K562 (cell line): ENCODE measurements around the gene GMEB1. TPM values are rescaled to one million over a fixed set of nuclear protein-coding genes. Genes with fewer than 3 reads are reported as not detected.
A peak's percentile ranks its signal among the peaks of the same experiment; 100 is the strongest.

Experiments
- ARNT ChIP-seq, 2 experiments: fragments of 450-650 bp; IDR thresholded peaks; 2 replicates each; pipeline ENCODE4 v1.6.1; 2016; ENCODE audit warnings: mild to moderate bottlenecking in 1 of 2
- ATF3 ChIP-seq, 2 experiments: fragments of 450-650 bp in 1 of 2; sonication (generic) in 1 of 2; formaldehyde crosslinking in 1 of 2; IDR thresholded peaks in 1 of 2; conservative IDR thresholded peaks in 1 of 2; 2 replicates each; pipeline versions ENCODE4 v1.6.1 to v1.8.1; 2016 to 2023; ENCODE audit warnings: mild to moderate bottlenecking in 2 of 2, moderate library complexity in 2 of 2, inconsistent platforms in 1 of 2, missing genetic modification reagents in 1 of 2
- E2F4 ChIP-seq: sonication (generic); formaldehyde crosslinking; IDR thresholded peaks from 2 replicates; pipeline ENCODE4 v1.8.0; 2022; ENCODE audit warnings: mild to moderate bottlenecking, low read depth, missing genetic modification reagents
- L3MBTL2 ChIP-seq: fragments of 450-650 bp; IDR thresholded peaks from 2 replicates; pipeline ENCODE4 v1.6.1; 2016; ENCODE audit warnings: mild to moderate bottlenecking, moderate library complexity
- NONO ChIP-seq, 2 experiments: fragments of 200-400 bp in 1 of 2; fragments of 450-650 bp in 1 of 2; formaldehyde crosslinking in 1 of 2; IDR thresholded peaks; 2 replicates each; pipeline ENCODE4 v1.6.1; 2017; ENCODE audit warnings: low read depth in 2 of 2, mild to moderate bottlenecking in 2 of 2, moderate library complexity in 2 of 2, low read length in 1 of 2
- POLR2A ChIP-seq: fragments of 450-650 bp; conservative IDR thresholded peaks from 2 replicates; pipeline ENCODE4 v1.6.1; 2016
- POLR2AphosphoS5 ChIP-seq: IDR thresholded peaks from 2 replicates; pipeline ENCODE4 v1.6.1; 2011; ENCODE audit warnings: mild to moderate bottlenecking, low read depth, low read length, moderate library complexity; ENCODE audit not compliant: control insufficient read depth, insufficient read depth
- SMAD3 ChIP-seq: fragments of 450-650 bp; formaldehyde crosslinking; conservative IDR thresholded peaks from 2 replicates; pipeline ENCODE4 v1.4.0; 2020; ENCODE audit warnings: mild to moderate bottlenecking
- SUPT5H ChIP-seq: fragments of 450-650 bp; IDR thresholded peaks from 2 replicates; pipeline ENCODE4 v1.6.1; 2016
- ZBTB17 ChIP-seq: fragments of 450-650 bp; formaldehyde crosslinking; IDR thresholded peaks from 2 replicates; pipeline ENCODE4 v1.4.0; 2020; ENCODE audit warnings: mild to moderate bottlenecking
- ZC3H8 ChIP-seq: fragments of 450-650 bp; IDR thresholded peaks from 2 replicates; pipeline ENCODE4 v1.6.1; 2017
- ZNF212 ChIP-seq: fragments of 450-650 bp; formaldehyde crosslinking; IDR thresholded peaks from 2 replicates; pipeline ENCODE4 v1.4.0; 2020; ENCODE audit warnings: mild to moderate bottlenecking
- ZNF511 ChIP-seq: sonication (generic); formaldehyde crosslinking; IDR thresholded peaks from 2 replicates; pipeline ENCODE4 v1.8.0; 2022; ENCODE audit warnings: mild to moderate bottlenecking, missing genetic modification reagents
- ZNF717 ChIP-seq: fragments of 250-450 bp; sonication (Bioruptor Pico); IDR thresholded peaks from 2 replicates; pipeline ENCODE4 v1.5.0; 2021
- polyA plus RNA-seq, 8 experiments: library from polyadenylated mRNA; depleted of rRNA in 4 of 8; stranded (reverse) in 5 of 8; unstranded in 3 of 8; fragments of >200 nt; fragmentation: Nextera tagmentation in 2 of 8; fragmentation: Illumina TruSeq in 1 of 8; extraction: Ambion mirVana in 2 of 8; extraction: Trizol in 1 of 8; gene quantifications; 2 replicates each; pipeline versions ENCODE4 v1.2.1 to v1.2.3, GENCODE V29; 2011 to 2014; ENCODE audit warnings: inconsistent platforms in 1 of 8, missing spikeins in 1 of 8
- total RNA-seq, 7 experiments: library from RNA; depleted of rRNA in 6 of 7; stranded (reverse); fragments of >200 nt in 6 of 7; fragmentation: Illumina TruSeq in 2 of 7; extraction: Trizol in 2 of 7; gene quantifications; 2 replicates each; pipeline versions ENCODE4 v1.2.1 to v1.2.3, GENCODE V29; 2011 to 2021; ENCODE audit warnings: low replicate concordance in 1 of 7

GMEB1 gene
- total and polyA plus RNA-seq, 9 of the 15 experiments (the other 6 are each of a cell fraction or from before 2014, with no cell fraction given), result 6.6 to 17.5 (median 8.5) TPM

- no peak for TF ChIP-seq ZNF511 (CRISPR knock-in tag)
- no peak for TF ChIP-seq SMAD3 (CRISPR knock-in tag)
- no peak for TF ChIP-seq ZNF212 (CRISPR knock-in tag)
- TF ChIP-seq POLR2AphosphoS5, result peak; percentile 51; the same call in 1 of the 2 replicates
- no peak for TF ChIP-seq E2F4 (CRISPR knock-in tag)
- no peak for TF ChIP-seq ARNT (IDR thresholded peaks at IDR 0.05)
- TF ChIP-seq NONO (IDR thresholded peaks at IDR 0.05; ENCODE audit: low read depth in 2 of 2, low read length in 1 of 2), result no peak
- TF ChIP-seq ZBTB17, result 0 out of 2 replicates have a peak, but pooled peaks have one; percentile 28
- peak; percentile 31; the same call in 1 of the 2 replicates for TF ChIP-seq SUPT5H
- TF ChIP-seq POLR2A, result peak; percentile 34; the same call in 1 of the 2 replicates
- TF ChIP-seq ZC3H8, result no peak
- TF ChIP-seq ATF3 (IDR thresholded peaks at IDR 0.05), result peak; percentile 26
- no peak for TF ChIP-seq ATF3 (CRISPR knock-in tag; conservative IDR thresholded peaks at IDR 0.05)
- 0 out of 2 replicates have a peak, but pooled peaks have one; percentile 60 for TF ChIP-seq ZNF717 (CRISPR knock-in tag)
- TF ChIP-seq L3MBTL2, result no peak
Observed at GRCh38 chr1:28744184-28744583, 75.6 kb downstream of the GMEB1 start (continued).
